Thyroid gland (tissue), 4 donors: ENCODE measurements around the gene ZFP69B.

Source experiments
- POLR2A ChIP-seq, 2 donors: fragments of 450-650 bp; IDR thresholded peaks; one replicate each; pipeline ENCODE4 v1.6.1; 2017; ENCODE audit warnings: antibody characterized with exemption in 2 of 2, mild to moderate bottlenecking in 2 of 2, moderate library complexity in 1 of 2
- TF ChIP-seq, protein P1 (sequence below), 6 experiments: fragments of 200-600 bp in 3 of 6; fragments of 450-650 bp in 3 of 6; sonication (generic) in 3 of 6; IDR thresholded peaks; one replicate each; pipeline ENCODE4 v1.5.1; 2016 to 2019; ENCODE audit warnings: antibody characterized with exemption in 6 of 6, mild to moderate bottlenecking in 2 of 6, inconsistent platforms in 1 of 6, moderate library complexity in 1 of 6

- TF ChIP-seq, protein P1, sequence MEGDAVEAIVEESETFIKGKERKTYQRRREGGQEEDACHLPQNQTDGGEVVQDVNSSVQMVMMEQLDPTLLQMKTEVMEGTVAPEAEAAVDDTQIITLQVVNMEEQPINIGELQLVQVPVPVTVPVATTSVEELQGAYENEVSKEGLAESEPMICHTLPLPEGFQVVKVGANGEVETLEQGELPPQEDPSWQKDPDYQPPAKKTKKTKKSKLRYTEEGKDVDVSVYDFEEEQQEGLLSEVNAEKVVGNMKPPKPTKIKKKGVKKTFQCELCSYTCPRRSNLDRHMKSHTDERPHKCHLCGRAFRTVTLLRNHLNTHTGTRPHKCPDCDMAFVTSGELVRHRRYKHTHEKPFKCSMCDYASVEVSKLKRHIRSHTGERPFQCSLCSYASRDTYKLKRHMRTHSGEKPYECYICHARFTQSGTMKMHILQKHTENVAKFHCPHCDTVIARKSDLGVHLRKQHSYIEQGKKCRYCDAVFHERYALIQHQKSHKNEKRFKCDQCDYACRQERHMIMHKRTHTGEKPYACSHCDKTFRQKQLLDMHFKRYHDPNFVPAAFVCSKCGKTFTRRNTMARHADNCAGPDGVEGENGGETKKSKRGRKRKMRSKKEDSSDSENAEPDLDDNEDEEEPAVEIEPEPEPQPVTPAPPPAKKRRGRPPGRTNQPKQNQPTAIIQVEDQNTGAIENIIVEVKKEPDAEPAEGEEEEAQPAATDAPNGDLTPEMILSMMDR (IDR thresholded peaks at IDR 0.05), result no peak
- TF ChIP-seq POLR2A (IDR thresholded peaks at IDR 0.05), result no peak
Measured at GRCh38 chr1:40409467-40409866, 40.8 kb upstream of the ZFP69B start.
